Liver (tissue), 9 donors: ENCODE data around the gene ECI1. TPM values are rescaled to one million over a fixed set of nuclear protein-coding genes. Genes with fewer than 3 reads are reported as not detected.
A peak's percentile ranks its signal among the peaks of the same experiment; 100 is the strongest.

ENCODE experiments used
- DNase-seq: peaks from one replicate; pipeline ENCODE4 v3.0.0-alpha.2; 2017; ENCODE audit warnings: low spot score
- H3K27ac ChIP-seq, 2 donors: one replicate each; pipeline ENCODE4 v1.7.0; 2013; ENCODE audit warnings: inconsistent platforms in 2 of 2, low read length in 2 of 2, control low read depth in 1 of 2, low read depth in 1 of 2, mild to moderate bottlenecking in 1 of 2
- H3K27me3 ChIP-seq, 4 donors: one replicate each; pipeline versions ENCODE4 v1.6.1 to v1.7.0; 2013; ENCODE audit warnings: low read length in 3 of 4, inconsistent platforms in 1 of 4, mild to moderate bottlenecking in 1 of 4, moderate library complexity in 1 of 4; ENCODE audit not compliant: control insufficient read depth in 4 of 4, insufficient read depth in 4 of 4
- H3K36me3 ChIP-seq, 4 donors: one replicate each; pipeline versions ENCODE4 v1.6.1 to v1.7.0; 2013; ENCODE audit warnings: low read length in 3 of 4, mild to moderate bottlenecking in 3 of 4, low read depth in 1 of 4, moderate library complexity in 1 of 4; ENCODE audit not compliant: control insufficient read depth in 4 of 4, insufficient read depth in 3 of 4
- H3K4me1 ChIP-seq, 4 donors: one replicate each; pipeline versions ENCODE4 v1.6.1 to v1.7.0; 2013; ENCODE audit warnings: low read length in 3 of 4, mild to moderate bottlenecking in 3 of 4, moderate library complexity in 1 of 4; ENCODE audit not compliant: control insufficient read depth in 4 of 4, insufficient read depth in 4 of 4
- H3K4me3 ChIP-seq, 3 donors: one replicate each; pipeline versions ENCODE4 v1.6.1 to v1.7.0; 2013; ENCODE audit warnings: low read length in 3 of 3, control low read depth in 1 of 3, low read depth in 1 of 3, mild to moderate bottlenecking in 1 of 3
- H3K9ac ChIP-seq, 2 donors: one replicate each; pipeline ENCODE4 v1.7.0; 2013; ENCODE audit warnings: low read length in 2 of 2, mild to moderate bottlenecking in 2 of 2, moderate library complexity in 2 of 2, control low read depth in 1 of 2, low read depth in 1 of 2
- H3K9me3 ChIP-seq, 4 donors: one replicate each; pipeline versions ENCODE4 v1.6.1 to v1.7.0; 2013; ENCODE audit warnings: low read length in 3 of 4; ENCODE audit not compliant: control insufficient read depth in 4 of 4
- EGR1 ChIP-seq, 2 donors: IDR thresholded peaks; 2 replicates each; pipeline ENCODE4 v1.6.1; 2016 to 2018; ENCODE audit warnings: antibody characterized with exemption in 2 of 2, low read depth in 2 of 2
- FOXA1 ChIP-seq: IDR thresholded peaks from 2 replicates; pipeline ENCODE4 v1.6.1; 2016; ENCODE audit warnings: antibody characterized with exemption
- FOXA2 ChIP-seq: IDR thresholded peaks from 2 replicates; pipeline ENCODE4 v1.6.1; 2016; ENCODE audit warnings: antibody characterized with exemption
- GABPA ChIP-seq, 2 donors: IDR thresholded peaks in 1 of 2; conservative IDR thresholded peaks in 1 of 2; 2 replicates each; pipeline ENCODE4 v1.6.1; 2016; ENCODE audit warnings: antibody characterized with exemption in 2 of 2, mild to moderate bottlenecking in 1 of 2, moderate library complexity in 1 of 2
- HNF4A ChIP-seq, 2 donors: conservative IDR thresholded peaks; 2 replicates each; pipeline ENCODE4 v1.6.1; 2016; ENCODE audit warnings: antibody characterized with exemption in 2 of 2, mild to moderate bottlenecking in 2 of 2
- HNF4G ChIP-seq: IDR thresholded peaks from 2 replicates; pipeline ENCODE4 v1.6.1; 2016; ENCODE audit warnings: antibody characterized with exemption
- JUND ChIP-seq, 2 donors: IDR thresholded peaks; 2 replicates each; pipeline ENCODE4 v1.6.1; 2016; ENCODE audit warnings: antibody characterized with exemption in 2 of 2
- MAX ChIP-seq: IDR thresholded peaks from 2 replicates; pipeline ENCODE4 v1.6.1; 2016; ENCODE audit warnings: antibody characterized with exemption
- NR2F2 ChIP-seq: IDR thresholded peaks from 2 replicates; pipeline ENCODE4 v1.6.1; 2016; ENCODE audit warnings: antibody characterized with exemption
- RAD21 ChIP-seq, 2 donors: IDR thresholded peaks; 2 replicates each; pipeline ENCODE4 v1.6.1; 2016; ENCODE audit warnings: antibody characterized with exemption in 2 of 2, mild to moderate bottlenecking in 2 of 2
- RXRA ChIP-seq, 2 donors: IDR thresholded peaks; 2 replicates each; pipeline ENCODE4 v1.6.1; 2017 to 2018; ENCODE audit warnings: antibody characterized with exemption in 2 of 2, mild to moderate bottlenecking in 1 of 2
- SP1 ChIP-seq: IDR thresholded peaks from 2 replicates; pipeline ENCODE4 v1.6.1; 2018; ENCODE audit warnings: antibody characterized with exemption, mild to moderate bottlenecking
- TAF1 ChIP-seq: conservative IDR thresholded peaks from 2 replicates; pipeline ENCODE4 v1.6.1; 2016; ENCODE audit warnings: antibody characterized with exemption, mild to moderate bottlenecking
- YY1 ChIP-seq: IDR thresholded peaks from 2 replicates; pipeline ENCODE4 v1.6.1; 2016; ENCODE audit warnings: antibody characterized with exemption, mild to moderate bottlenecking
- ZBTB33 ChIP-seq: IDR thresholded peaks from 2 replicates; pipeline ENCODE4 v1.6.1; 2016; ENCODE audit warnings: antibody characterized with exemption
- WGBS: extraction: QIAGEN DNeasy Blood & Tissue Kit; methylation state at CpG from one replicate; pipeline ENCODE4 v1.1.7; 2013; 5-methylcytosine and 5-hydroxymethylcytosine counted together
- polyA plus RNA-seq, 2 donors: library from polyadenylated mRNA; stranded (reverse) in 1 of 2; unstranded in 1 of 2; fragments of 200-250 nt in 1 of 2; fragments of >200 nt in 1 of 2; fragmentation: Nextera tagmentation in 1 of 2; extraction: Ambion mirVana in 1 of 2; gene quantifications; one replicate each; pipeline versions ENCODE4 v1.2.1 to v1.2.3, GENCODE V29; 2013 to 2015
- total RNA-seq, 2 donors: library from RNA; depleted of rRNA; stranded (reverse); fragments of >200 nt; gene quantifications; one replicate each; pipeline ENCODE4 v1.2.3, GENCODE V29; 2014
- TF ChIP-seq, protein P1 (sequence below): fragments of 150-350 bp; IDR thresholded peaks from 2 replicates; pipeline ENCODE4 v1.5.1; 2017; ENCODE audit warnings: improper control_type of control experiment, low read depth, low read length; ENCODE audit not compliant: missing input control
- donor health status: healthy.
- donor health status: healthy.
- donor health status: healthy.
- donor health status: healthy.
- donor health status: healthy.

The ECI1 gene
- total and polyA plus RNA-seq, 4 donors: 36.8 to 107 (median 79.5) TPM

- H3K9me3 ChIP-seq: no peaks in the 10 kb centered on the region
- H3K4me1 ChIP-seq: peaks cover 4 to 19% (median 10%) of the 10 kb centered on the region in 4 donors
- H3K27me3 ChIP-seq: no peaks in the 10 kb centered on the region
- 95% methylated on average over 23 of the region's 23 CpGs for WGBS
- no peak overlapping the region for H3K9ac ChIP-seq
- TF ChIP-seq YY1: no peak
- TF ChIP-seq FOXA1: no peak
- TF ChIP-seq SP1: no peak
- no peak for TF ChIP-seq EGR1 (IDR thresholded peaks at IDR 0.05; ENCODE audit: low read depth in 2 of 2)
- TF ChIP-seq GABPA (IDR thresholded peaks at IDR 0.05 in 1 of 2, conservative IDR thresholded peaks at IDR 0.05 in 1 of 2): no peak
- TF ChIP-seq TAF1: no peak
- TF ChIP-seq MAX: no peak
- TF ChIP-seq, protein P1, sequence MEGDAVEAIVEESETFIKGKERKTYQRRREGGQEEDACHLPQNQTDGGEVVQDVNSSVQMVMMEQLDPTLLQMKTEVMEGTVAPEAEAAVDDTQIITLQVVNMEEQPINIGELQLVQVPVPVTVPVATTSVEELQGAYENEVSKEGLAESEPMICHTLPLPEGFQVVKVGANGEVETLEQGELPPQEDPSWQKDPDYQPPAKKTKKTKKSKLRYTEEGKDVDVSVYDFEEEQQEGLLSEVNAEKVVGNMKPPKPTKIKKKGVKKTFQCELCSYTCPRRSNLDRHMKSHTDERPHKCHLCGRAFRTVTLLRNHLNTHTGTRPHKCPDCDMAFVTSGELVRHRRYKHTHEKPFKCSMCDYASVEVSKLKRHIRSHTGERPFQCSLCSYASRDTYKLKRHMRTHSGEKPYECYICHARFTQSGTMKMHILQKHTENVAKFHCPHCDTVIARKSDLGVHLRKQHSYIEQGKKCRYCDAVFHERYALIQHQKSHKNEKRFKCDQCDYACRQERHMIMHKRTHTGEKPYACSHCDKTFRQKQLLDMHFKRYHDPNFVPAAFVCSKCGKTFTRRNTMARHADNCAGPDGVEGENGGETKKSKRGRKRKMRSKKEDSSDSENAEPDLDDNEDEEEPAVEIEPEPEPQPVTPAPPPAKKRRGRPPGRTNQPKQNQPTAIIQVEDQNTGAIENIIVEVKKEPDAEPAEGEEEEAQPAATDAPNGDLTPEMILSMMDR: no peak
- no peak for TF ChIP-seq JUND (IDR thresholded peaks at IDR 0.05)
- TF ChIP-seq FOXA2: no peak
- no peak for TF ChIP-seq ZBTB33
- TF ChIP-seq NR2F2: no peak
- no peak for TF ChIP-seq HNF4G
- no peak for TF ChIP-seq RAD21 (IDR thresholded peaks at IDR 0.05)
- no peak for TF ChIP-seq HNF4A (conservative IDR thresholded peaks at IDR 0.05)
- no peak for TF ChIP-seq RXRA (IDR thresholded peaks at IDR 0.05)
- peaks cover 0 to 21% (median 6%) of the 10 kb centered on the region in 4 donors for H3K36me3 ChIP-seq
- DNase-seq: no peak
- no peak overlapping the region for H3K4me3 ChIP-seq
- no peak overlapping the region for H3K27ac ChIP-seq
Observed at GRCh38 chr16:2206780-2207433, 44.5 kb downstream of the ECI1 start.

GRCh38 chr16:2206420-2206779 lies 45.0 kb downstream of the ECI1 start:
- WGBS: 84% methylated on average over 18 of the region's 18 CpGs
- no peak for TF ChIP-seq RAD21 (IDR thresholded peaks at IDR 0.05)
- TF ChIP-seq EGR1 (IDR thresholded peaks at IDR 0.05; ENCODE audit: low read depth in 2 of 2): no peak
- no peak for TF ChIP-seq ZBTB33
- TF ChIP-seq TAF1: no peak
- DNase-seq: no peak

More at GRCh38 chr16:2206420-2206779, 45.0 kb downstream of the ECI1 start:
- Histone ChIP-seq H3K27ac (peak overlapping the region; percentile 80 to 98), H3K36me3 (peaks cover 0 to 21% (median 6%) of the 10 kb centered on the region in 4 donors), H3K27me3 (no peaks in the 10 kb centered on the region), H3K4me1 (peaks cover 4 to 19% (median 10%) of the 10 kb centered on the region in 4 donors), H3K9ac (peak overlapping the region in 1 of 2 donors; percentile 74), H3K4me3 (peak overlapping the region in 2 of 3 donors; percentile 50 to 76), H3K9me3 (no peaks in the 10 kb centered on the region)
